ENCODE data around the gene SLAIN1. TPM values are rescaled to one million over a fixed set of nuclear protein-coding genes. Genes with fewer than 3 reads are reported as not detected.

Gene SLAIN1
- total RNA-seq, 1 experiment from 2014 or later = 3.5 TPM

- no peak for DNase-seq
- no peak for TF ChIP-seq CTCF (IDR thresholded peaks at IDR 0.05; ENCODE audit: insufficient read depth in 1 of 2, low read depth in 1 of 2, low read length in 1 of 2, severe bottlenecking in 1 of 2, unreplicated experiment in 1 of 2)
- Histone ChIP-seq H3K9me3 (no peaks in the 10 kb centered on the region), H3K4me3 (ENCODE audit: low read depth, low read length) (no peak overlapping the region), H3K4me1 (no peaks in the 10 kb centered on the region), H3K27me3 (replicated peaks; ENCODE audit: control insufficient read depth, insufficient read depth, low read length) (no peaks in the 10 kb centered on the region), H3K36me3 (ENCODE audit: control insufficient read depth, insufficient read depth, low read length) (no peaks in the 10 kb centered on the region)
- no peak overlapping the region for H3K4me3 Mint-ChIP-seq (ENCODE audit: unreplicated experiment)
- no peaks in the 10 kb centered on the region for H3K9me3 Mint-ChIP-seq (ENCODE audit: unreplicated experiment)
- H3K27ac Mint-ChIP-seq (ENCODE audit: unreplicated experiment) = no peak overlapping the region
- H3K27me3 Mint-ChIP-seq (ENCODE audit: insufficient read depth, unreplicated experiment) = peaks cover 6% of the 10 kb centered on the region
- intact Hi-C loops (cut with micrococcal nuclease; ENCODE audit: unreplicated experiment) = loop anchor here (2.0 kb wide), 1 partner anchor 29 kb away; no protein-coding TSS in a partner anchor
- CTCF ChIA-PET = interaction anchor here (0.6 to 2.7 kb wide), 2 partner anchors 14 to 339 kb away, joined by 3 to 10 read pairs; no protein-coding TSS in a partner anchor
- POLR2A ChIA-PET = no interaction called here
- H3K36me3 Mint-ChIP-seq (ENCODE audit: insufficient read depth, unreplicated experiment) = no peaks in the 10 kb centered on the region
- no TSS peak for BruUV-seq (replicated peaks)
- peaks cover 12% of the 10 kb centered on the region for H3K4me1 Mint-ChIP-seq (ENCODE audit: low read depth, unreplicated experiment)
Measured at GRCh38 chr13:77781808-77782207, 84.3 kb downstream of the SLAIN1 start.

- Mint-ChIP-seq H3K4me3 (ENCODE audit: unreplicated experiment) (no peak overlapping the region), H3K36me3 (ENCODE audit: insufficient read depth, unreplicated experiment) (no peaks in the 10 kb centered on the region), H3K27ac (ENCODE audit: unreplicated experiment) (no peak overlapping the region), H3K9me3 (ENCODE audit: unreplicated experiment) (no peaks in the 10 kb centered on the region), H3K27me3 (ENCODE audit: insufficient read depth, unreplicated experiment) (peaks cover 6% of the 10 kb centered on the region), H3K4me1 (ENCODE audit: low read depth, unreplicated experiment) (peaks cover 12% of the 10 kb centered on the region)
- Histone ChIP-seq H3K9me3 (no peaks in the 10 kb centered on the region), H3K4me1 (no peaks in the 10 kb centered on the region), H3K27me3 (replicated peaks; ENCODE audit: control insufficient read depth, insufficient read depth, low read length) (no peaks in the 10 kb centered on the region), H3K36me3 (ENCODE audit: control insufficient read depth, insufficient read depth, low read length) (no peaks in the 10 kb centered on the region), H3K4me3 (ENCODE audit: low read depth, low read length) (no peak overlapping the region)
- no peak for DNase-seq
- no peak for TF ChIP-seq CTCF (IDR thresholded peaks at IDR 0.05; ENCODE audit: insufficient read depth in 1 of 2, low read depth in 1 of 2, low read length in 1 of 2, severe bottlenecking in 1 of 2, unreplicated experiment in 1 of 2)
- ChIA-PET POLR2A (no interaction called here), CTCF (interaction anchor here (1.3 kb wide), 1 partner anchor 337 kb away, joined by 3 read pairs; no protein-coding TSS in a partner anchor)
- intact Hi-C loops (cut with micrococcal nuclease; ENCODE audit: unreplicated experiment) = no loop called here
- no TSS peak for BruUV-seq (replicated peaks)
Measured at GRCh38 chr13:77784515-77784914, 87.0 kb downstream of the SLAIN1 start.

GRCh38 chr13:77786695-77787287 lies 89.3 kb downstream of the SLAIN1 start:
- no peak for DNase-seq
- Histone ChIP-seq H3K36me3 (ENCODE audit: control insufficient read depth, insufficient read depth, low read length) (no peaks in the 10 kb centered on the region), H3K4me3 (ENCODE audit: low read depth, low read length) (no peak overlapping the region), H3K4me1 (no peaks in the 10 kb centered on the region), H3K27me3 (replicated peaks; ENCODE audit: control insufficient read depth, insufficient read depth, low read length) (no peaks in the 10 kb centered on the region), H3K9me3 (peaks cover 18% of the 10 kb centered on the region)
- intact Hi-C loops (cut with micrococcal nuclease; ENCODE audit: unreplicated experiment) = no loop called here
- Mint-ChIP-seq H3K27ac (ENCODE audit: unreplicated experiment) (no peak overlapping the region), H3K36me3 (ENCODE audit: insufficient read depth, unreplicated experiment) (no peaks in the 10 kb centered on the region), H3K4me1 (ENCODE audit: low read depth, unreplicated experiment) (no peaks in the 10 kb centered on the region), H3K4me3 (ENCODE audit: unreplicated experiment) (no peak overlapping the region), H3K9me3 (ENCODE audit: unreplicated experiment) (no peaks in the 10 kb centered on the region), H3K27me3 (ENCODE audit: insufficient read depth, unreplicated experiment) (peaks cover 6% of the 10 kb centered on the region)
- ChIA-PET POLR2A (no interaction called here), CTCF (no interaction called here)
- TF ChIP-seq CTCF (IDR thresholded peaks at IDR 0.05; ENCODE audit: insufficient read depth in 1 of 2, low read depth in 1 of 2, low read length in 1 of 2, severe bottlenecking in 1 of 2, unreplicated experiment in 1 of 2) = no peak
- no TSS peak for BruUV-seq (replicated peaks)

All from Caco-2 (cell line).